ENCODE results near the gene EAPP. TPM values are rescaled to one million over a fixed set of nuclear protein-coding genes. Genes with fewer than 3 reads are reported as not detected.
"Not testable (repeated sequence)": the region's sequence is repeated elsewhere in the genome, so short reads cannot be mapped to it uniquely, and the experiment has no call there.

The EAPP gene
- polyA plus RNA-seq, 5 donors: 48.1 to 66.6 (median 58.6) TPM

- no peak for DNase-seq
Measured at GRCh38 chr14:34496007-34496678, 43.4 kb downstream of the EAPP start.

- no peak for DNase-seq
Measured at GRCh38 chr14:34489324-34489723, 50.2 kb downstream of the EAPP start.

- no peak for DNase-seq
Measured at GRCh38 chr14:34488528-34488927, 51.0 kb downstream of the EAPP start.

GRCh38 chr14:34484726-34485125 lies 54.8 kb downstream of the EAPP start:
- DNase-seq: no peak

GRCh38 chr14:34482463-34482862 lies 57.0 kb downstream of the EAPP start:
- no peak for DNase-seq

- DNase-seq: no peak
Measured at GRCh38 chr14:34479694-34480093, 59.8 kb downstream of the EAPP start.

- DNase-seq: no peak
Measured at GRCh38 chr14:34478261-34478660, 61.2 kb downstream of the EAPP start.

GRCh38 chr14:34476036-34476435 lies 63.5 kb downstream of the EAPP start:
- not testable (repeated sequence) for DNase-seq

GRCh38 chr14:34475163-34475562 lies 64.3 kb downstream of the EAPP start:
- no peak for DNase-seq

GRCh38 chr14:34474187-34474679 lies 65.3 kb downstream of the EAPP start:
- DNase-seq: no peak

GRCh38 chr14:34472706-34473279 lies 66.7 kb downstream of the EAPP start:
- DNase-seq: no peak

GRCh38 chr14:34470319-34470718 lies 69.2 kb downstream of the EAPP start:
- no peak for DNase-seq

GRCh38 chr14:34466691-34467090 lies 72.8 kb downstream of the EAPP start:
- no peak for DNase-seq

Other genes with a start within 250 kb of the EAPP start
- gene SPTSSA, start 77.5 kb downstream of the EAPP start, polyA plus RNA-seq (ENCODE audit: insufficient read depth in 1 of 5, insufficient read length in 5 of 5, low replicate concordance in 1 of 5): 10 to 100 TPM; 27.8 to 38.8 (median 34.4) TPM
- gene SNX6, start 90.4 kb upstream of the EAPP start, polyA plus RNA-seq (ENCODE audit: insufficient read depth in 1 of 5, insufficient read length in 5 of 5, low replicate concordance in 1 of 5): 100 to 1,000 TPM in 3 of 5 donors, 10 to 100 TPM in 2; 87.1 to 130 (median 114) TPM
- gene CFL2, start 174.9 kb upstream of the EAPP start, polyA plus RNA-seq (ENCODE audit: insufficient read depth in 1 of 5, insufficient read length in 5 of 5, low replicate concordance in 1 of 5): 10 to 100 TPM; 43.7 to 56.5 (median 49.8) TPM